ENCODE data around the gene IFITM10.

IFITM10 gene

GRCh38 chr11:1780700-1781592 lies 30.6 kb upstream of the IFITM10 start:
- no peak for TF ChIP-seq CTCF (IDR thresholded peaks at IDR 0.05)

- no peak for TF ChIP-seq CTCF (IDR thresholded peaks at IDR 0.05)
These were observed 29.7 kb upstream of the IFITM10 start for GRCh38 chr11:1779806-1780699.

- no peak for TF ChIP-seq CTCF (IDR thresholded peaks at IDR 0.05)
These were observed 28.8 kb upstream of the IFITM10 start for GRCh38 chr11:1779034-1779805.

- no peak for TF ChIP-seq CTCF (IDR thresholded peaks at IDR 0.05)
These were observed 27.9 kb upstream of the IFITM10 start for GRCh38 chr11:1778141-1778911.

- TF ChIP-seq CTCF (IDR thresholded peaks at IDR 0.05) = no peak
These were observed 27.3 kb upstream of the IFITM10 start for GRCh38 chr11:1777737-1778136.

- TF ChIP-seq CTCF (IDR thresholded peaks at IDR 0.05) = no peak
These were observed 26.7 kb upstream of the IFITM10 start for GRCh38 chr11:1776944-1777715.
